Sigmoid colon (tissue), 7 donors: ENCODE measurements around the gene DIP2B. TPM values are rescaled to one million over a fixed set of nuclear protein-coding genes. Genes with fewer than 3 reads are reported as not detected.

Experiments used
- DNase-seq: peaks from one replicate; pipeline ENCODE4 v3.0.0-alpha.2; 2019
- H3K27ac ChIP-seq, 4 donors: fragments of 200-600 bp; sonication (generic); one replicate each; pipeline ENCODE4 v1.5.1; 2016 to 2019; ENCODE audit warnings: mild to moderate bottlenecking in 1 of 4
- H3K27me3 ChIP-seq, 3 donors: fragments of 200-600 bp; sonication (generic); one replicate each; pipeline ENCODE4 v1.5.1; 2019; ENCODE audit warnings: mild to moderate bottlenecking in 1 of 3
- H3K36me3 ChIP-seq, 4 donors: fragments of 200-600 bp; sonication (generic); one replicate each; pipeline ENCODE4 v1.5.1; 2016 to 2019
- H3K4me1 ChIP-seq, 4 donors: fragments of 200-600 bp; sonication (generic); one replicate each; pipeline ENCODE4 v1.5.1; 2017 to 2019
- H3K4me3 ChIP-seq, 4 donors: fragments of 200-600 bp; sonication (generic); one replicate each; pipeline ENCODE4 v1.5.1; 2017 to 2019; ENCODE audit warnings: mild to moderate bottlenecking in 2 of 4, moderate library complexity in 1 of 4
- H3K9me3 ChIP-seq, 4 donors: fragments of 200-600 bp in 3 of 4; sonication (generic) in 3 of 4; one replicate each; pipeline versions ENCODE4 v1.5.1 to v1.6.1; 2013 to 2019
- EP300 ChIP-seq, 4 donors: sonication (generic); formaldehyde crosslinking; IDR thresholded peaks; one replicate each; pipeline ENCODE4 v1.6.1; 2017; ENCODE audit warnings: antibody characterized with exemption in 4 of 4
- POLR2A ChIP-seq, 2 donors: fragments of 450-650 bp; IDR thresholded peaks; one replicate each; pipeline ENCODE4 v1.6.1; 2016; ENCODE audit warnings: antibody characterized with exemption in 2 of 2, mild to moderate bottlenecking in 2 of 2, moderate library complexity in 2 of 2
- POLR2AphosphoS5 ChIP-seq, 4 donors: sonication (generic); formaldehyde crosslinking; IDR thresholded peaks; one replicate each; pipeline ENCODE4 v1.6.1; 2017; ENCODE audit warnings: antibody characterized with exemption in 4 of 4
- WGBS, 2 donors: extraction: QIAGEN DNeasy Blood & Tissue Kit; methylation state at CpG; one replicate each; pipeline ENCODE4 v1.1.7; 2013; 5-methylcytosine and 5-hydroxymethylcytosine counted together
- intact Hi-C: fragments of 100-400 bp; cut with DNase I; formaldehyde crosslinking; loops from one replicate; pipeline ENCODE4 v1.15.1; 2023
- polyA plus RNA-seq, 3 donors: library from polyadenylated mRNA; stranded (reverse); fragments of 200-250 nt; gene quantifications; one replicate each; pipeline ENCODE4 v1.2.3, GENCODE V29; 2013
- total RNA-seq, 4 donors: library from RNA; depleted of rRNA; stranded (reverse); fragments of >200 nt; gene quantifications; one replicate each; pipeline ENCODE4 v1.1.0, GENCODE V29; 2016
- TF ChIP-seq, protein P1 (sequence below), 4 experiments: fragments of 450-650 bp in 3 of 4; fragments of 200-600 bp in 1 of 4; IDR thresholded peaks; one replicate each; pipeline ENCODE4 v1.5.1; 2016 to 2019; ENCODE audit warnings: antibody characterized with exemption in 4 of 4, mild to moderate bottlenecking in 3 of 4, moderate library complexity in 2 of 4
- donor health status: healthy with polysubstance abuse.
- donor health status: Bipolar disorder and iron deficiency.
- donor health status: healthy.

Gene DIP2B
- total and polyA plus RNA-seq, 7 donors: 7.2 to 28.0 (median 16.4) TPM

DNA sequence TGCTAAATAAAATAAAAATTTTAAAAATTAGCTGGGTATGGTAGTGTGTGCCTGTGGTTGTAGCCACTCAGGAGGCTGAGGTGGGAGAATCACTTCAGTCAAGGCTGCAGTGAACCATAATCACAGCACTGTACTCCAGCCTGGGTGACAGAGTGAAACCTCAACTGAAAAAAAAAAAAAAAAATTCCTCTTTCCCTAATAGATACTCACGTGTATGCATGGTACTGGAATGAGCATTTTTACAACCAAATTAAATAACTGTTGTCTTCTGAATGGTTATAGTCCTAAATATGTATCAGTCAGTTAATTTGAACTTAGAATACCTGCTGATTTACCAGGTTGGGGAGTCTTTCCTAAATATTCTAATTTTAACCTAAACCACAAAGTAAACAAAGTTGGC lies 160.8 kb downstream of the DIP2B start:
- Histone ChIP-seq H3K27me3 (no peaks in the 10 kb centered on the region), H3K4me1 (no peaks in the 10 kb centered on the region), H3K4me3 (no peak overlapping the region), H3K36me3 (peaks cover 0 to 5% (median 0%) of the 10 kb centered on the region in 4 donors), H3K27ac (no peak overlapping the region), H3K9me3 (no peaks in the 10 kb centered on the region)
- intact Hi-C loops: no loop called here
- TF ChIP-seq, protein P1, sequence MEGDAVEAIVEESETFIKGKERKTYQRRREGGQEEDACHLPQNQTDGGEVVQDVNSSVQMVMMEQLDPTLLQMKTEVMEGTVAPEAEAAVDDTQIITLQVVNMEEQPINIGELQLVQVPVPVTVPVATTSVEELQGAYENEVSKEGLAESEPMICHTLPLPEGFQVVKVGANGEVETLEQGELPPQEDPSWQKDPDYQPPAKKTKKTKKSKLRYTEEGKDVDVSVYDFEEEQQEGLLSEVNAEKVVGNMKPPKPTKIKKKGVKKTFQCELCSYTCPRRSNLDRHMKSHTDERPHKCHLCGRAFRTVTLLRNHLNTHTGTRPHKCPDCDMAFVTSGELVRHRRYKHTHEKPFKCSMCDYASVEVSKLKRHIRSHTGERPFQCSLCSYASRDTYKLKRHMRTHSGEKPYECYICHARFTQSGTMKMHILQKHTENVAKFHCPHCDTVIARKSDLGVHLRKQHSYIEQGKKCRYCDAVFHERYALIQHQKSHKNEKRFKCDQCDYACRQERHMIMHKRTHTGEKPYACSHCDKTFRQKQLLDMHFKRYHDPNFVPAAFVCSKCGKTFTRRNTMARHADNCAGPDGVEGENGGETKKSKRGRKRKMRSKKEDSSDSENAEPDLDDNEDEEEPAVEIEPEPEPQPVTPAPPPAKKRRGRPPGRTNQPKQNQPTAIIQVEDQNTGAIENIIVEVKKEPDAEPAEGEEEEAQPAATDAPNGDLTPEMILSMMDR (IDR thresholded peaks at IDR 0.05): no peak
- TF ChIP-seq EP300 (IDR thresholded peaks at IDR 0.05): no peak
- TF ChIP-seq POLR2A (IDR thresholded peaks at IDR 0.05): no peak
- no peak for TF ChIP-seq POLR2AphosphoS5 (IDR thresholded peaks at IDR 0.05)
- 9 to 71% methylated on average over 1 of the region's 1 CpG for WGBS, 2 donors
- no peak for DNase-seq

DNA sequence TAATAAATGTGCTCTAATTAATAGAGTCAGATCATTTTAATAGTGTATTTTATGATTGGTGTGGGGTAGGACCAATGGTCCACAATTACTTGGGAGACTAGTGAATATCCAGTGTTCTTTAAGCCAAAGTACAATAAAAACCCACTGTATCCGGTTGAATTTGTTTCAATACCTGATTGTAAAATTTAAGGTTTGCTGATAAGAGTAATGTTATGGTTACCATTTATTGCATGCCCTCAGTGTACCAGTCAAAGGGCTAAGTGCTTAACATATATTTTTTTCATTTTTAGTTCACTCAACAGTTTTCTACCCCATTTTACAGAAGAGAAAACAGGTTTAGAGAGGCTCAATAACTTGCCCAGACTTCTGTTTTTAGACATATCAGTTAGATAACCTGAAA lies 161.2 kb downstream of the DIP2B start:
- Histone ChIP-seq H3K4me1 (no peaks in the 10 kb centered on the region), H3K4me3 (no peak overlapping the region), H3K27ac (no peak overlapping the region), H3K36me3 (peaks cover 0 to 5% (median 0%) of the 10 kb centered on the region in 4 donors), H3K27me3 (no peaks in the 10 kb centered on the region), H3K9me3 (no peaks in the 10 kb centered on the region)
- DNase-seq: no peak
- TF ChIP-seq, protein P1 (IDR thresholded peaks at IDR 0.05): no peak
- TF ChIP-seq POLR2AphosphoS5 (IDR thresholded peaks at IDR 0.05) (no peak), POLR2A (IDR thresholded peaks at IDR 0.05) (no peak), EP300 (IDR thresholded peaks at IDR 0.05) (no peak)
- intact Hi-C loops: no loop called here
- 22 to 69% methylated on average over 1 of the region's 1 CpG for WGBS, 2 donors

DNA sequence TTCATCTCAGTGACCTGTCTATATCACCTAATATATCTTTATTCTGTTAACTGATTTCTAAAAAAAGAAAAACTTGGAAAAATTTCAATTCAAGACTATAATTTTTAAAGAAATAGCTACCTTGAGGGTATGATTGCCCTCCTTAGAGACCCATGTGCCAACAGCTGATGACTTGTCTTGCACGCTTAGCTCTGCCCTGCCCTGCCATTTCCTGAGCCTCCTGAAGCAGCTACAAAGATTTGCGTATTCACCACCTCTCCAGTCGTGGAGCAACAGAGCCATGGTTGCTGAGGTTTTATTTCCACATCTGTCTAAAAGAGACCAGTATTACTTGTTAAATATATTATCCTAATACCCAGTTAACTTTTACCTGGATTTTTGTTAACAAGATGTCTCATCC lies 167.4 kb downstream of the DIP2B start:
- Histone ChIP-seq H3K4me1 (no peaks in the 10 kb centered on the region), H3K27me3 (no peaks in the 10 kb centered on the region), H3K4me3 (no peak overlapping the region), H3K27ac (no peak overlapping the region), H3K36me3 (peaks cover 0 to 41% (median 7%) of the 10 kb centered on the region in 4 donors), H3K9me3 (no peaks in the 10 kb centered on the region)
- no peak for TF ChIP-seq POLR2A (IDR thresholded peaks at IDR 0.05)
- TF ChIP-seq EP300 (IDR thresholded peaks at IDR 0.05): no peak
- TF ChIP-seq POLR2AphosphoS5 (IDR thresholded peaks at IDR 0.05): no peak
- TF ChIP-seq, protein P1 (IDR thresholded peaks at IDR 0.05): no peak
- intact Hi-C loops: no loop called here
- WGBS, 2 donors: 86 to 88% methylated on average over 3 of the region's 3 CpGs
- DNase-seq: no peak

DNA sequence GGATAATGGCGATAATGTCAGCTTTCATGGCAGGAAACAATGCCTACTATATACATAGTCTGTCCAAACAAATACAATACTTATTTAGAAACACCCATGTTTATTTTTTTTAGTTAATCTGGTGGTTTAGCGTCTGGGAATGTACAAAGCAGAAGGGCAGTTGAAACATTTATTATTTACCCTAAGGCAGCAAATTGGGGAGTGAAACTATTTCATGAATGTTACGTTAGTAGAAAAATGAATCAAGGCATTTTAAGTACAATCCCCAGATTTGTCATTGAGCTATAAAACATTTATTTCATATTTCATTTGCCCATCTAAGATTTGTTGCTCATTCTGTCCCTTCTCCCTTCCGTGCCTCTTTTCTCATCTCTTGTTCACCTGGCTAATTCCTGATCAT lies 172.0 kb downstream of the DIP2B start:
- WGBS, 2 donors: 90 to 94% methylated on average over 4 of the region's 4 CpGs
- no peak for TF ChIP-seq POLR2AphosphoS5 (IDR thresholded peaks at IDR 0.05)
- no peak for TF ChIP-seq POLR2A (IDR thresholded peaks at IDR 0.05)
- TF ChIP-seq, protein P1 (IDR thresholded peaks at IDR 0.05): no peak
- no peak for TF ChIP-seq EP300 (IDR thresholded peaks at IDR 0.05)
- no peaks in the 10 kb centered on the region for H3K27me3 ChIP-seq

DNA sequence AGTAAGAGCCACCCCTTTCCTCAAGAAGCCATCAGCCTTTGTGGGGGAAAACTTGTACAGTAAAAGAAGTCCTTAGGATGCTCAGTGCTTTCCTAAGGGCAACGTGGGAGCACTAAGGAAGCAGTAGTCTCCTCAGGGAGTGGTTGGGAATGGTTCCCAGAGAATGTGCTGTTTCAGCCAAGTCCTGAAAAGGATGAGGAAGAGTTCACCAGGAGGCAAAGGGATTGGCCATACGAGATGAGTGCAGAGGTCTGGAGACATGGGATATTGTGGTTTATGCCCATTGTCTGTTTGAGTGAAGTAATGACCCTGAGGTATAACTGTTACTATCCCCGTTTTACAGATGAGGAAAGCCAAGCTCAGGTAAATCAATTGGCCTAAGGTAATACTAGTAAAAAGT lies 173.1 kb downstream of the DIP2B start:
- no peaks in the 10 kb centered on the region for H3K4me1 ChIP-seq
- no peaks in the 10 kb centered on the region for H3K9me3 ChIP-seq
- no peak for DNase-seq
- H3K36me3 ChIP-seq: peaks cover 0 to 77% (median 11%) of the 10 kb centered on the region in 4 donors
- intact Hi-C loops: no loop called here
- no peak overlapping the region for H3K27ac ChIP-seq
- 36 to 63% methylated on average over 3 of the region's 3 CpGs for WGBS, 2 donors
- TF ChIP-seq, protein P1 (IDR thresholded peaks at IDR 0.05): no peak
- TF ChIP-seq EP300 (IDR thresholded peaks at IDR 0.05): no peak
- TF ChIP-seq POLR2AphosphoS5 (IDR thresholded peaks at IDR 0.05): no peak
- TF ChIP-seq POLR2A (IDR thresholded peaks at IDR 0.05): no peak
- H3K4me3 ChIP-seq: no peak overlapping the region
- H3K27me3 ChIP-seq: no peaks in the 10 kb centered on the region

More for the DNA sequence above, 172.0 kb downstream of the DIP2B start:
- Histone ChIP-seq H3K9me3 (no peaks in the 10 kb centered on the region), H3K4me1 (no peaks in the 10 kb centered on the region), H3K27ac (no peak overlapping the region), H3K4me3 (no peak overlapping the region), H3K36me3 (peaks cover 0 to 66% (median 11%) of the 10 kb centered on the region in 4 donors)
- intact Hi-C loops: no loop called here
- no peak for DNase-seq
